Measurements from ENCODE around the gene RALGPS2. TPM values are rescaled to one million over a fixed set of nuclear protein-coding genes. Genes with fewer than 3 reads are reported as not detected.

RALGPS2 gene
- total and polyA plus RNA-seq, 2 donors (not counting 1 experiment from before 2014, with no cell fraction given) = 59.6 to 251 TPM

DNA sequence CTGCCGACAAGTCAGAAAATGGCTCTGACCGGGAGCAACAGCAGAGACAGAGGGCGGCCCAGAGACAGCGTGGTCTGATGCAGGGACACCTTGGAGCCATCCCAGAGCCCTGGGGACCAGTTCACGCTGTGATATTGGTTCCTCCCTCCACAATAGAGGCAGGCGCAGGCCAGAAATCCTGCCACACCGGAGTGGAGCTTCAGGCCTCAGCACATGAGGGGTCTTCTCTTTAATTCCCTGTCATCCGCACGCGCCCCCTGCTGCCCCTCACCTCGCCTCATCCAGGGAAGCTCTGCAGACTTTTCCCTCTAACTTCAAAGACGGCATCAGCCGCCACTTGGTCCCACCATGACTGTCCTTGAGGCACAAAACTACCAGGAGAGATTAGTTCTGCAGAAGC lies 221.4 kb downstream of the RALGPS2 start:
- Histone ChIP-seq H4K20me1 (ENCODE audit: control insufficient read depth, insufficient read depth, low read length, poor library complexity, severe bottlenecking) (no peaks in the 10 kb centered on the region), H3K4me3 (ENCODE audit: control extremely low read depth in 1 of 5, extremely low read depth in 1 of 5, insufficient read depth in 1 of 5, low read depth in 2 of 5, low read length in 4 of 5) (no peak overlapping the region), H3K4me2 (replicated peaks; ENCODE audit: low read depth, low read length, poor library complexity, severe bottlenecking) (no peak overlapping the region), H2AFZ (ENCODE audit: insufficient read depth, low read depth, low read length, poor library complexity, severe bottlenecking) (no peak overlapping the region), H3K36me3 (replicated peaks in 1 of 2; ENCODE audit: control extremely low read depth in 1 of 2, control insufficient read depth in 1 of 2, extremely low read depth in 1 of 2, insufficient read depth in 2 of 2, low read length in 1 of 2) (no peaks in the 10 kb centered on the region), H3K27ac (ENCODE audit: low read length in 2 of 2) (no peak overlapping the region), H3K79me2 (ENCODE audit: control insufficient read depth, insufficient read depth, low read length) (no peaks in the 10 kb centered on the region), H3K27me3 (replicated peaks in 1 of 4; ENCODE audit: control extremely low read depth in 1 of 4, control insufficient read depth in 3 of 4, insufficient read depth in 4 of 4, low read length in 3 of 4) (peaks cover 0 to 1% (median 0%) of the 10 kb centered on the region in 4 experiments), H3K9ac (ENCODE audit: low read length) (no peak overlapping the region), H3K9me3 (ENCODE audit: control extremely low read depth in 1 of 3, control insufficient read depth in 2 of 3, insufficient read depth in 1 of 3, low read length in 2 of 3) (no peaks in the 10 kb centered on the region), H3K4me1 (ENCODE audit: control insufficient read depth in 2 of 2, insufficient read depth in 2 of 2, low read length in 2 of 2) (no peaks in the 10 kb centered on the region)
- H3K9me3 Mint-ChIP-seq (ENCODE audit: insufficient read depth) = no peaks in the 10 kb centered on the region
- intact Hi-C loops (cut with micrococcal nuclease) = no loop called here
- H3K27ac Mint-ChIP-seq = no peak overlapping the region
- 96% methylated on average over 10 of the region's 13 CpGs for WGBS (ENCODE audit: insufficient coverage)
- ChIA-PET CTCF (no interaction called here), POLR2A (no interaction called here)
- peaks cover 5% of the 10 kb centered on the region for H3K4me1 Mint-ChIP-seq
- TF ChIP-seq, protein P1, sequence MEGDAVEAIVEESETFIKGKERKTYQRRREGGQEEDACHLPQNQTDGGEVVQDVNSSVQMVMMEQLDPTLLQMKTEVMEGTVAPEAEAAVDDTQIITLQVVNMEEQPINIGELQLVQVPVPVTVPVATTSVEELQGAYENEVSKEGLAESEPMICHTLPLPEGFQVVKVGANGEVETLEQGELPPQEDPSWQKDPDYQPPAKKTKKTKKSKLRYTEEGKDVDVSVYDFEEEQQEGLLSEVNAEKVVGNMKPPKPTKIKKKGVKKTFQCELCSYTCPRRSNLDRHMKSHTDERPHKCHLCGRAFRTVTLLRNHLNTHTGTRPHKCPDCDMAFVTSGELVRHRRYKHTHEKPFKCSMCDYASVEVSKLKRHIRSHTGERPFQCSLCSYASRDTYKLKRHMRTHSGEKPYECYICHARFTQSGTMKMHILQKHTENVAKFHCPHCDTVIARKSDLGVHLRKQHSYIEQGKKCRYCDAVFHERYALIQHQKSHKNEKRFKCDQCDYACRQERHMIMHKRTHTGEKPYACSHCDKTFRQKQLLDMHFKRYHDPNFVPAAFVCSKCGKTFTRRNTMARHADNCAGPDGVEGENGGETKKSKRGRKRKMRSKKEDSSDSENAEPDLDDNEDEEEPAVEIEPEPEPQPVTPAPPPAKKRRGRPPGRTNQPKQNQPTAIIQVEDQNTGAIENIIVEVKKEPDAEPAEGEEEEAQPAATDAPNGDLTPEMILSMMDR (IDR thresholded peaks at IDR 0.05) = no peak
- no peak for TF ChIP-seq EZH2 (IDR thresholded peaks at IDR 0.05; ENCODE audit: borderline replicate concordance, insufficient read depth, low read depth, low read length, poor library complexity, severe bottlenecking)
- H3K27me3 Mint-ChIP-seq = peaks cover 23% of the 10 kb centered on the region
- DNase-seq (no peak), ATAC-seq (ENCODE audit: low read depth) (no peak)
- H3K4me3 Mint-ChIP-seq = no peak overlapping the region

DNA sequence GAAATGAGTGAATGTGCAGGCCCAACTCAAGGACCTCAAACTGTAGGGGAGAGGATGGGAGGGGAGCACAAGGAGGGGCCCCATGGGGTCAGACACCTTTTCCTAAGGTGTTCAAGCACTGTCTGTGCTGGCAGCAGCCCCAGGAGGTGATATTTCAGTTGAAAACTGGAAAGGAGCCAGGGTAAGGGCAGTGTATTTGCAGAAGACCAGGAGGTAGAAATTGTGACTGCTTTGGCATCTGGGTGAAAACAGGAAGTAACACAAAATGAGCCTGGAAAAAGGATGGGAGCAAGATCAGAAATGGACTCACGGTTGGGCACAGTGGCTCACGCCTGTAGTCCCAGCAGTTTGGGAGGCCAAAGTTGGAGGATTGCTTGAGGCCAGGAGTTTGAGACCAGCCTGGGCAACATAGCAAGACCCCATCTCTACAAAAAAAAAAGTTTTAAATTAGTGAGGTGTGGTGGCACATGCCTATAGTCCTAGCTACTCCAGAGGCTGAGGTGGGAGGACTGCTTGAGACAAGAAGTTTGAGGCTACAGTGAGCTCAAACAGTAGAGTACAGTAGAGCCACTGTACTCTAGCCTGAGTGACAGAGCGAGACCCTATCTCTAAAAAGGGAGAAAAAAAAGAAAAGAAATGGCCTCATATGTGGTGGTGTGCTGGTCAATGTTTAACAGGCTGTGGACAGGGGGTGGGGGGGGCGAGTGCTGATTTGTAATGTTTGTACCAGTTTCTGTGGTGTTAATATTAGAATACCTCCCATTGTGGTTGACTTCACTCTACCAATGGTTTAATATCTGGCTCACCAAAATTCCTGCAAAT lies 222.0 kb downstream of the RALGPS2 start:
- H3K27me3 ChIP-seq (replicated peaks in 1 of 4; ENCODE audit: control extremely low read depth in 1 of 4, control insufficient read depth in 3 of 4, insufficient read depth in 4 of 4, low read length in 3 of 4) = no peaks in the 10 kb centered on the region
- 95% methylated on average over 3 of the region's 4 CpGs for WGBS (ENCODE audit: insufficient coverage)
- Mint-ChIP-seq H3K4me3 (no peak overlapping the region), H3K4me1 (peaks cover 5% of the 10 kb centered on the region), H3K9me3 (ENCODE audit: insufficient read depth) (no peaks in the 10 kb centered on the region), H3K27ac (no peak overlapping the region), H3K27me3 (peaks cover 26% of the 10 kb centered on the region)
- TF ChIP-seq, protein P1 (IDR thresholded peaks at IDR 0.05) = no peak
- no peak for TF ChIP-seq EZH2 (IDR thresholded peaks at IDR 0.05; ENCODE audit: borderline replicate concordance, insufficient read depth, low read depth, low read length, poor library complexity, severe bottlenecking)
- no peaks in the 10 kb centered on the region for H4K20me1 ChIP-seq (ENCODE audit: control insufficient read depth, insufficient read depth, low read length, poor library complexity, severe bottlenecking)
- H3K4me2 ChIP-seq (replicated peaks; ENCODE audit: low read depth, low read length, poor library complexity, severe bottlenecking) = no peak overlapping the region
- H2AFZ ChIP-seq (ENCODE audit: insufficient read depth, low read depth, low read length, poor library complexity, severe bottlenecking) = no peak overlapping the region
- H3K4me3 ChIP-seq (ENCODE audit: control extremely low read depth in 1 of 5, extremely low read depth in 1 of 5, insufficient read depth in 1 of 5, low read depth in 2 of 5, low read length in 4 of 5) = no peak overlapping the region
- H3K9me3 ChIP-seq (ENCODE audit: control extremely low read depth in 1 of 3, control insufficient read depth in 2 of 3, insufficient read depth in 1 of 3, low read length in 2 of 3) = no peaks in the 10 kb centered on the region
- no peaks in the 10 kb centered on the region for H3K4me1 ChIP-seq (ENCODE audit: control insufficient read depth in 2 of 2, insufficient read depth in 2 of 2, low read length in 2 of 2)
- ChIA-PET CTCF (interaction anchor here (0.7 kb wide), 1 partner anchor 11 kb away, joined by 3 read pairs; no protein-coding TSS in a partner anchor), POLR2A (no interaction called here)
- no peaks in the 10 kb centered on the region for H3K36me3 ChIP-seq (replicated peaks in 1 of 2; ENCODE audit: control extremely low read depth in 1 of 2, control insufficient read depth in 1 of 2, extremely low read depth in 1 of 2, insufficient read depth in 2 of 2, low read length in 1 of 2)
- H3K9ac ChIP-seq (ENCODE audit: low read length) = no peak overlapping the region
- ATAC-seq (ENCODE audit: low read depth) (no peak), DNase-seq (no peak)
- intact Hi-C loops (cut with micrococcal nuclease) = no loop called here
- no peaks in the 10 kb centered on the region for H3K79me2 ChIP-seq (ENCODE audit: control insufficient read depth, insufficient read depth, low read length)
- H3K27ac ChIP-seq (ENCODE audit: low read length in 2 of 2) = no peak overlapping the region

Data from B cell (primary cell).